NCI-H2107 (cell line): ENCODE measurements around the gene OR52N2.

Source experiments
- DNase-seq: peaks from one replicate; lab custom pipeline; 2025; lab: John Stamatoyannopoulos, UW

The OR52N2 gene

DNA sequence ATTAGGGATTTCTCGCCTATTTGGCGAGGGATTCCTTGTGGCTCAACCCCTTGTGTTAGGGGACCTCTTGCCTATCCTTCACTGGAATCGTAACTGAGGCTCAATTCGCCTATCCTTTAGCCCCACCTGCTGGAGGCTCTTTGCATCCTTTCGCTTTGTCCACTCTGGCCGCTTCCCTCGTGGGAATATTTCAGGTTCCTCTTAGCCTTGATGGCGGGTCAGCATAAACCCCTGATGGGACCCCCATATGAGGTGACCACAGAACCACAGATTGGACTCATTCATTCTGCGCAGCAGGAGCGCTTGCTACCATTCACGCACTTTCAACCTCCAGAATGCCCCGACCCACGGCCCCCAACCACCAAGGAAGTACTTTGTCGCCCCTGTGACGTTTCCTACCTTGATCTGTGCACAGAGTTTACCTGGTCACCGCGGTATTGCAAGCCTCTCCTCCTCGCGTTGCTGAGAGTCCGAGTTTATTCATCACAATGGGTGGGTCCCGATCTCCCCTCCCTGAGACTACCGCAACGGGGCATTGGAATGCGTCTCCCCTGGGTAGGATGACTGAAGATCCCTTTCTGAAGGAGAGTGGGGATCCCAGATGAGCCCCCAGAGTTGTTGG, at the start of gene OR52N2:
Gene OR52N2, plus strand, starts transcription at position 425 of the 622 bp plus-strand sequence. CDS start 11,412 bp downstream, outside the sequence.
- peak; percentile 34 for DNase-seq

- DNase-seq: no peak
Observed at GRCh38 chr11:5767056-5767455, 41.7 kb upstream of the OR52N2 start.

- no peak for DNase-seq
Observed at GRCh38 chr11:5783255-5783654, 25.5 kb upstream of the OR52N2 start, which contains the start of gene OR52N5. Gene OR52N5, minus strand, starts transcription at chr11:5783355. Its CDS starts 4,721 bp downstream, at chr11:5778634.

DNA sequence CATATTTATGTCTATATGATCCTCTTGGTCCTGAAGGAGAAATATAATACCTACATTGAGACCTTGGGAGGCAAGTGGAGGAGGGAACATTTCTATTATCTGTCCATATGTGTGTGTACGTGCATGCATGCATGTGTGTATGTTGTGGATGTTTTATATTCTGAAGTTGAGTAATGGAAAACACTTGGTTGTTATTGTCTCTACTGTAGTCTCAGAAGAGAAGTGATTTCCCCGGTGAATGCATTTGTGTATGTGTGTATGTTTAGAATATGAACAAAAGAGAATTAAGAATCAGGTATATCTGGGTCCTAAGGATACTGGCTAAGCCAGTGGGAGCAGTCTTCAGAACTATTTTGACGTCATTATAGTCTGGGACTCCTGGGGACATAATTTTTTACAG, 17.6 kb upstream of the OR52N2 start, which contains the start of gene OR52N1:
Gene OR52N1, minus strand, starts transcription at position 101 of the 400 bp plus-strand sequence. CDS start 2,449 bp downstream, outside the sequence.
- no peak for DNase-seq

DNA sequence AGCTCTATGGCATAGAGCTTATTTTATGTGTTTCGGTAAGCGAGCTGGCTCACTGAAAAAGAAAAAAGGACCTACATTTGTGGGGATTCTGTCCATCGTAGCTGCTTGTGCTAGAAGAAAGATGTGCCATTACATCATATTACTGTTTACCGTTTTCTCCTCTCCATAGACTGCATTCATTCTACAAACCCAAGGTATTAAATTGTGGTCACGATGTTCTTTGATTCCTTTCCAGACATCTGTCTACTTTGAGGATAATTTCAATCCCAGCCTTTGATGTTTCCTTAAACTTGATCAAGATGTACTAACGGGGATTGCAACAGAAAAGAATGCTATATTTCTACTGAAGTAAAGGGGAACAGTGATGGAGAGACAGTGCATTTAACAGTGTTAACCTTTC, 12.2 kb upstream of the OR52N2 start:
- DNase-seq: no peak

GRCh38 chr11:5803982-5804381, 4.7 kb upstream of the OR52N2 start:
- DNase-seq: no peak

DNA sequence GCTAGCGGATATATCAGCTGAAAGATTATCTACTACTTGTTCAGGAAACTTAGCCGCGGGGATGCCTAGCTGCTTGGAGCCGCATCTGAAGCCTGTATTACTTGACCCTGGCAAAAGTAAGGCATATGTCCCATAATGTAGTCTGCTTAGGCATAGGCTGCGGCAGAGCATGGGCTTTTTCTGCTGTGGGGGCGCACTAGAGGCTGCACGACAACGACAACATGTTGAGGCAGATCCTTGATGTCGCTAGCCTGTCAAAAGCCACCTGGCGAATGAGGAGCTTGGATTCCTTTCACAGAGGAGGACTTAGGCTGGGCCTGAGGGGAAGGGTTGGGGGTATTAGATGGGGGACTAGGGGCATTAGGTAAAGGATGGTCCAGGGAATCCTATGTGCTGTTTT, 1.1 kb upstream of the OR52N2 start:
- no peak for DNase-seq

GRCh38 chr11:5809122-5809519, 397 bp downstream of the OR52N2 start:
- DNase-seq: no peak

GRCh38 chr11:5809905-5810795, 1.4 kb downstream of the OR52N2 start:
- no peak for DNase-seq

- no peak for DNase-seq
Observed at GRCh38 chr11:5815534-5815933, 6.8 kb downstream of the OR52N2 start.

DNA sequence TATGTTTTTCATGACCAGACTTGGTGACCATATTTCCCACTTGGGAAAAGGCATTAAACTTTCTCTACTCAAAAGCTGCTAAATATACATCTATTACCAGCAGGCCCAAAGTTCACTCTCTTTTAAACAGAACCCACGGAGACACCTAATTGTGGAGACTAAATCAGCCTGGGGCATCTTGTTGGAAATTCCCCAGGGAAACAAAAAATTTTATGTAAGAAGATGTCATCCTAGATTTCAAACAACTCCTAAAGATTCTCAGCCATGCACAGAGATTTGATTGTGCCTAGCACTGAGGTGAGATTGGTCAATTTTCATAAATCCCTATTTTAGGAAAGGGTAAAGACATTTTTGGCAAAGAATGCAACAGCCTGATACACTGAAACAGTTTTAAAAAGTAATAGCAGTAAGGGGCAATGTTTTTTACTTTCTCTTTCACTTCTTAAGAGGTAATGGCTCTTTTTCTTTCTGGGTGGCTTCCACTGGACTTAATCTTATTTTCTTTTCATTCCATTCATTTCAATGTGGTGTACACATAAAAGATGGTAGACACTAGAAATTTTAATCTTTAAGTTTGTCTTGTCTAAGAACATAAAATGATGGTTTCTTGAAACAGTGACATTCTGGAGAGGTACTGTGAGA, 9.6 kb downstream of the OR52N2 start:
- DNase-seq: no peak

GRCh38 chr11:5831196-5831829, 22.6 kb downstream of the OR52N2 start:
- no peak for DNase-seq

DNA sequence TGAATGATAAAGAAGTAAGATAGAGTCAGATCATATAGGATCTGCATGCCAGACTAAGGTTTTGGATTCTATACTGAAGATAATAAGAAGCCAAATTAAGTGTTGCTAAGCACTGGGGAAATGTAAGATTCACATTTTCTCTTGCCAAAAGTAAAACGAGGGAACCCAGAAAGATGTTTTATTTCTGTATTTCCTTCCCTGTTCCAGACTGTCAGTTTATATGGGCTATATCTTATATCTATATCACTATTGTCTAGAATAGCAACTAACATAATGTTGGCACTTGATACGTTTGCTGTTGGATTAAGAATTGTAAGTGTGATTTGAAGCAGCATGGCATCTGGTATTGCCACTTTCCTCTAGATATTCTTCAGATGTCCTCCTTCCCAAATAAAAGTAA, 24.7 kb downstream of the OR52N2 start:
- DNase-seq: no peak

DNA sequence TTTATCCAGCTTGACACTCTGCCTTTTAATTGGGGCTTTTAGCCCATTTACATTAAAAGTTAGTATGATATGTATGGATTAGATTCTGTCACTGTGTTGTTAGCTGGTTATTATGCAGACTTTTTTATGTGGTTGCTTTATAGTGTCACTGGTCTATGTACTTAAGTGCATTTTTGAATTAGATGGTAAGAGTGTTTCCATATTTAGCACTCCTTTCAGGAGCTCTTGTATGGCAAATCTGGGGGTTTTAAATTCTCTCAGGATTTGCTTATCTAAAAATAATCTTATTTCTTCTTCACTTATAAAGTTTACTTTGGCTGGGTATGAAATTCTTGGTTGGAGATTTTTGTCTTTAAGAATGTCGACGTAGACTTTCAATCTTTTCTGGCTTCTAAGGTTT, 29.0 kb downstream of the OR52N2 start:
- no peak for DNase-seq

DNA sequence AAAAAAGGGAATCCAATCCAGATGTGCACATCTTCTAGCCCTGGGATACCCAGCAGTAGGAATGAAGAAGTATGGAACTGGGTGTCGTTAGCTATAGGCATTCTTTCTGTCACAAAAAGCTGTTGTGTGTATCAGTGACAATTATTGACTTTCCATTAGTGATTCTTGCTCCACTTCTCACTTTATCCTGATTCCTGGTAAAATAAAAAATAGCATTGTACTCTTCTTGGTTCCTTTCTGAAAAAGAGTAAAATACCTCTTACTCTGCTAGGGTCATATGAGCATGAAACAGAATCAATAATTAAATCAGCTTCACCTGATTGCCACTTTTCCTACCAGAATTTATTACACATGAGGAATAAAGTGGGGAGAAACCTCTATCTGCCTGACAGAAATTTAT, 33.1 kb downstream of the OR52N2 start, which contains the start of gene OR52E6:
Gene OR52E6, minus strand, starts transcription at position 101 of the 400 bp plus-strand sequence. Its CDS starts 0 bp downstream, at position 101.
- DNase-seq: no peak

DNA sequence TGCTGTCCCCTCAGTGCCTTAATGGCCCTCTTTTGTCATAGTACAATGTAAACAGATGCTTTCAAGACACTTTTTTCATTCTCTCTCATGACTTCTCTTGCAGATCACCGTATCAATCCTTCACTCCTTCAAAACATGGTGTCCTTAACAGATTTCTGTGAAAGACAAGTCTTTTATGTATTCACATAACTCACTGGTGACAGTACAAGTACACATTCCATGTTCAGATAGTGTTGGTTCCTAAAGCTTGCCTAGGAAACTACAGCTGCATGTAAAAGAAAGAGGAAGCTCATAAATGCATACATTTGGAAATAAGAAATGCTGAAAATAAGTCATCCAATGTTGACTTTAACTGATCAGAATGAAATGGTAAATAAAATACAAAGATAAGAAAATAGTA, 38.0 kb downstream of the OR52N2 start:
- no peak for DNase-seq

GRCh38 chr11:5847711-5848110, 39.0 kb downstream of the OR52N2 start:
- DNase-seq: no peak

- no peak for DNase-seq
Observed at GRCh38 chr11:5851002-5851401, 42.3 kb downstream of the OR52N2 start.

GRCh38 chr11:5857590-5857989, 48.9 kb downstream of the OR52N2 start, which contains the start of gene OR52E8:
Gene OR52E8, minus strand, starts transcription at chr11:5857690. Its CDS starts 0 bp downstream, at chr11:5857690.
- no peak for DNase-seq

GRCh38 chr11:5865826-5866225, 57.1 kb downstream of the OR52N2 start:
- DNase-seq: no peak
